HepG2 (cell line): Measurements from ENCODE around the gene GLIS1. TPM values are rescaled to one million over a fixed set of nuclear protein-coding genes. Genes with fewer than 3 reads are reported as not detected.
A peak's percentile ranks its signal among the peaks of the same experiment; 100 is the strongest.

Experiments used
- CC2D1A ChIP-seq: sonication (generic); formaldehyde crosslinking; IDR thresholded peaks from 2 replicates; pipeline ENCODE4 v1.8.1; 2023; ENCODE audit warnings: mild to moderate bottlenecking, missing genetic modification reagents
- KDM2A ChIP-seq: sonication (generic); formaldehyde crosslinking; IDR thresholded peaks from 2 replicates; pipeline ENCODE4 v1.4.0; 2020; ENCODE audit warnings: low read depth, missing genetic modification reagents, borderline replicate concordance
- MAZ ChIP-seq, 2 experiments: sonication (generic) in 1 of 2; formaldehyde crosslinking in 1 of 2; IDR thresholded peaks; 2 replicates each; pipeline versions ENCODE4 v1.5.0 to v1.6.1; 2012 to 2020; ENCODE audit warnings: low read depth in 2 of 2, mild to moderate bottlenecking in 2 of 2, borderline replicate concordance in 1 of 2, improper control_type of control experiment in 1 of 2, low read length in 1 of 2, missing genetic modification reagents in 1 of 2, moderate library complexity in 1 of 2
- NFKB2 ChIP-seq: sonication (generic); formaldehyde crosslinking; IDR thresholded peaks from 2 replicates; pipeline ENCODE4 v1.4.0; 2020; ENCODE audit warnings: missing genetic modification reagents, borderline replicate concordance
- NR2F1 ChIP-seq, 2 experiments: fragments of 450-650 bp in 1 of 2; formaldehyde crosslinking in 1 of 2; IDR thresholded peaks; 2 replicates each; pipeline versions ENCODE4 v1.5.0 to v1.6.1; 2016 to 2020; ENCODE audit warnings: mild to moderate bottlenecking in 1 of 2, missing compliant biosample characterization in 1 of 2, missing genetic modification reagents in 1 of 2, moderate library complexity in 1 of 2
- RAD21 ChIP-seq: fragments of 450-650 bp; formaldehyde crosslinking; IDR thresholded peaks from 2 replicates; pipeline ENCODE4 v1.5.0; 2020; ENCODE audit warnings: mild to moderate bottlenecking
- SALL1 ChIP-seq: sonication (generic); formaldehyde crosslinking; IDR thresholded peaks from 2 replicates; pipeline ENCODE4 v1.8.0; 2022; ENCODE audit warnings: mild to moderate bottlenecking, missing genetic modification reagents
- SMC3 ChIP-seq: IDR thresholded peaks from 2 replicates; pipeline ENCODE4 v1.6.1; 2011; ENCODE audit warnings: low read length, improper control_type of control experiment
- STAG1 ChIP-seq: sonication (generic); formaldehyde crosslinking; IDR thresholded peaks from 2 replicates; pipeline ENCODE4 v1.4.0; 2020; ENCODE audit warnings: missing genetic modification reagents
- TCF12 ChIP-seq, 2 experiments: fragments of 450-650 bp in 1 of 2; sonication (generic) in 1 of 2; formaldehyde crosslinking in 1 of 2; IDR thresholded peaks; 2 replicates each; pipeline versions ENCODE4 v1.6.1 to v1.8.0; 2017 to 2022; ENCODE audit warnings: antibody characterized with exemption in 1 of 2, mild to moderate bottlenecking in 1 of 2, missing genetic modification reagents in 1 of 2, moderate library complexity in 1 of 2
- ZNF20 ChIP-seq: sonication (generic); formaldehyde crosslinking; IDR thresholded peaks from 2 replicates; pipeline ENCODE4 v1.4.0; 2020; ENCODE audit warnings: mild to moderate bottlenecking, moderate library complexity, missing genetic modification reagents
- polyA plus RNA-seq, 8 experiments: library from polyadenylated mRNA; depleted of rRNA in 3 of 8; stranded (reverse) in 7 of 8; unstranded in 1 of 8; fragments of >200 nt; fragmentation: Illumina TruSeq in 4 of 8; extraction: Trizol in 4 of 8; gene quantifications; 2 replicates each; pipeline versions ENCODE4 v1.2.1 to v1.2.3, GENCODE V29; 2011 to 2016; ENCODE audit warnings: low read depth in 4 of 8, missing spikeins in 1 of 8, mixed read lengths in 1 of 8; ENCODE audit not compliant: insufficient read depth in 1 of 8
- total RNA-seq, 5 experiments: library from RNA; depleted of rRNA; stranded (reverse); fragments of >200 nt; fragmentation: Illumina TruSeq; extraction: Trizol; gene quantifications; 2 replicates each; pipeline ENCODE4 v1.2.3, GENCODE V29; 2016; ENCODE audit warnings: low read depth in 1 of 5
- TF ChIP-seq, protein P1 (sequence below): sonication (generic); formaldehyde crosslinking; IDR thresholded peaks from 2 replicates; pipeline ENCODE4 v1.4.0; 2020; ENCODE audit warnings: mild to moderate bottlenecking, missing genetic modification reagents
- TF ChIP-seq, protein P2 (sequence below): sonication (generic); formaldehyde crosslinking; IDR thresholded peaks from 2 replicates; pipeline ENCODE4 v1.8.1; 2023; ENCODE audit warnings: missing genetic modification reagents, inconsistent platforms, borderline replicate concordance
- TF ChIP-seq, protein P3 (sequence below): sonication (generic); formaldehyde crosslinking; conservative IDR thresholded peaks from 2 replicates; pipeline ENCODE4 v1.8.1; 2023; ENCODE audit warnings: missing genetic modification reagents
- TF ChIP-seq, protein P4 (sequence below): IDR thresholded peaks from 2 replicates; pipeline ENCODE4 v1.6.1; 2016

The GLIS1 gene
- total and polyA plus RNA-seq, 2 of the 13 experiments (the other 11 are each of a cell fraction or from before 2014, with no cell fraction given) = 0.03 TPM; not detected in 1

DNA sequence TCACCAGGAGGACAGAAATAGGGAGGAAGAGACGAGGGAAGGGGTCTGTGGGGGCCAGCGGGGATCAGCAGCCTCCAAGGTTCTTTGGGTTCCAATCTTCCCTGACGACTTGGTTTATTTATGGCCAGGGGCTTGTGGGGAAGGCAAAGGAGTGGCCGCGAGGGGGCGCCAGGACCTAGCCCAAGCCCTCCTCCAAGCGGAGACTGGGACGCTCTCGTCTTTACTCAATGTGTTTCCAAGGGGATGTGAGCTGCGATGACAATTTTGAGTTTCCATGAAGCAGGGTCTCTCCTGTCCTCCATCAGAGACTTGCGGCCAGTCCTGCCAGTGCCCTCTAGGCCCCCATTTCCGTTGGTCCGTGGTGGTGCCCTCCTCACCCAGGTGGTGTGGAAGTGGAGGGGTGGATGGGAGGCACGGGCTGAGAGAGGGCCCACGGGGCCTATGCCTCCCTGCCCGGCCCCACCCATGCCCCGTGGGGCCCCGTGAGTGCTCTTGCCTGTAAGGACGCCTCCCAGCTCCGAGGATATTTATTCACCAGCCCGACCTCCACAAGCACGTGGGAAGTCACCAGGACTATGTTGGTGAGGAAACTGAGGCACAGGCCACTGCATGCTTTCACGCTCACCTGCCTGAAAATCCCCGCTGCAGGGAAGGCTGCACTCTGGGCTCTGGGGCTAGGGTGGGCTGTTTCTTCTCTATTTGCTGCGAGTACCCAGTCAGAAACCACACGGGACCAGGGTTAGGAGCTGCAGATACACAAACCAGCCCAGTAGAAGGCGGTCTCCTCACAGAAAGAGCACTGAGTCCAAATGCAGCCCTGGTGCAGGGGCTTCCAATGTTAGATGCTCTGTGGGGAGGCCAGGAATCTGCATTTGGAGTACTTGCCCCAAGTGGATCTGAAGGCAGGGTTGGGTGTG lies 253.2 kb downstream of the GLIS1 start (continued):
- TF ChIP-seq, protein P1, sequence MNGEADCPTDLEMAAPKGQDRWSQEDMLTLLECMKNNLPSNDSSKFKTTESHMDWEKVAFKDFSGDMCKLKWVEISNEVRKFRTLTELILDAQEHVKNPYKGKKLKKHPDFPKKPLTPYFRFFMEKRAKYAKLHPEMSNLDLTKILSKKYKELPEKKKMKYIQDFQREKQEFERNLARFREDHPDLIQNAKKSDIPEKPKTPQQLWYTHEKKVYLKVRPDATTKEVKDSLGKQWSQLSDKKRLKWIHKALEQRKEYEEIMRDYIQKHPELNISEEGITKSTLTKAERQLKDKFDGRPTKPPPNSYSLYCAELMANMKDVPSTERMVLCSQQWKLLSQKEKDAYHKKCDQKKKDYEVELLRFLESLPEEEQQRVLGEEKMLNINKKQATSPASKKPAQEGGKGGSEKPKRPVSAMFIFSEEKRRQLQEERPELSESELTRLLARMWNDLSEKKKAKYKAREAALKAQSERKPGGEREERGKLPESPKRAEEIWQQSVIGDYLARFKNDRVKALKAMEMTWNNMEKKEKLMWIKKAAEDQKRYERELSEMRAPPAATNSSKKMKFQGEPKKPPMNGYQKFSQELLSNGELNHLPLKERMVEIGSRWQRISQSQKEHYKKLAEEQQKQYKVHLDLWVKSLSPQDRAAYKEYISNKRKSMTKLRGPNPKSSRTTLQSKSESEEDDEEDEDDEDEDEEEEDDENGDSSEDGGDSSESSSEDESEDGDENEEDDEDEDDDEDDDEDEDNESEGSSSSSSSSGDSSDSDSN (CRISPR knock-in tag) = 0 out of 2 replicates have a peak, but pooled peaks have one; percentile 12
- TF ChIP-seq RAD21 (CRISPR knock-in tag) (peak; percentile 84), SALL1 (CRISPR knock-in tag) (peak; percentile 30; the same call in 1 of the 2 replicates), CC2D1A (CRISPR knock-in tag) (no peak), NFKB2 (peak; percentile 50; the same call in 1 of the 2 replicates), NR2F1 (CRISPR knock-in tag; IDR thresholded peaks at IDR 0.05) (no peak), ZNF20 (CRISPR knock-in tag) (no peak), KDM2A (CRISPR knock-in tag) (peak; percentile 58; the same call in 1 of the 2 replicates), MAZ (IDR thresholded peaks at IDR 0.05; ENCODE audit: borderline replicate concordance, low read depth, low read length) (no peak), MAZ (CRISPR knock-in tag; IDR thresholded peaks at IDR 0.05; ENCODE audit: low read depth) (0 out of 2 replicates have a peak, but pooled peaks have one; percentile 28), TCF12 (IDR thresholded peaks at IDR 0.05) (no peak), TCF12 (CRISPR knock-in tag; IDR thresholded peaks at IDR 0.05) (no peak), SMC3 (peak; percentile 29; the same call in 1 of the 2 replicates), STAG1 (CRISPR knock-in tag) (peak; percentile 86)
- TF ChIP-seq, protein P2, sequence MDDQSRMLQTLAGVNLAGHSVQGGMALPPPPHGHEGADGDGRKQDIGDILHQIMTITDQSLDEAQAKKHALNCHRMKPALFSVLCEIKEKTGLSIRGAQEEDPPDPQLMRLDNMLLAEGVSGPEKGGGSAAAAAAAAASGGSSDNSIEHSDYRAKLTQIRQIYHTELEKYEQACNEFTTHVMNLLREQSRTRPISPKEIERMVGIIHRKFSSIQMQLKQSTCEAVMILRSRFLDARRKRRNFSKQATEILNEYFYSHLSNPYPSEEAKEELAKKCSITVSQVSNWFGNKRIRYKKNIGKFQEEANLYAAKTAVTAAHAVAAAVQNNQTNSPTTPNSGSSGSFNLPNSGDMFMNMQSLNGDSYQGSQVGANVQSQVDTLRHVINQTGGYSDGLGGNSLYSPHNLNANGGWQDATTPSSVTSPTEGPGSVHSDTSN (CRISPR knock-in tag) = no peak
- TF ChIP-seq, protein P3, sequence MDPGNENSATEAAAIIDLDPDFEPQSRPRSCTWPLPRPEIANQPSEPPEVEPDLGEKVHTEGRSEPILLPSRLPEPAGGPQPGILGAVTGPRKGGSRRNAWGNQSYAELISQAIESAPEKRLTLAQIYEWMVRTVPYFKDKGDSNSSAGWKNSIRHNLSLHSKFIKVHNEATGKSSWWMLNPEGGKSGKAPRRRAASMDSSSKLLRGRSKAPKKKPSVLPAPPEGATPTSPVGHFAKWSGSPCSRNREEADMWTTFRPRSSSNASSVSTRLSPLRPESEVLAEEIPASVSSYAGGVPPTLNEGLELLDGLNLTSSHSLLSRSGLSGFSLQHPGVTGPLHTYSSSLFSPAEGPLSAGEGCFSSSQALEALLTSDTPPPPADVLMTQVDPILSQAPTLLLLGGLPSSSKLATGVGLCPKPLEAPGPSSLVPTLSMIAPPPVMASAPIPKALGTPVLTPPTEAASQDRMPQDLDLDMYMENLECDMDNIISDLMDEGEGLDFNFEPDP (CRISPR knock-in tag) = 0 out of 2 replicates have a peak, but pooled peaks have one; percentile 29
- TF ChIP-seq, protein P4, sequence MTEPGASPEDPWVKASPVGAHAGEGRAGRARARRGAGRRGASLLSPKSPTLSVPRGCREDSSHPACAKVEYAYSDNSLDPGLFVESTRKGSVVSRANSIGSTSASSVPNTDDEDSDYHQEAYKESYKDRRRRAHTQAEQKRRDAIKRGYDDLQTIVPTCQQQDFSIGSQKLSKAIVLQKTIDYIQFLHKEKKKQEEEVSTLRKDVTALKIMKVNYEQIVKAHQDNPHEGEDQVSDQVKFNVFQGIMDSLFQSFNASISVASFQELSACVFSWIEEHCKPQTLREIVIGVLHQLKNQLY (CRISPR knock-in tag) = no peak
